ENCODE data around the gene C11orf68.

Gene C11orf68

DNA sequence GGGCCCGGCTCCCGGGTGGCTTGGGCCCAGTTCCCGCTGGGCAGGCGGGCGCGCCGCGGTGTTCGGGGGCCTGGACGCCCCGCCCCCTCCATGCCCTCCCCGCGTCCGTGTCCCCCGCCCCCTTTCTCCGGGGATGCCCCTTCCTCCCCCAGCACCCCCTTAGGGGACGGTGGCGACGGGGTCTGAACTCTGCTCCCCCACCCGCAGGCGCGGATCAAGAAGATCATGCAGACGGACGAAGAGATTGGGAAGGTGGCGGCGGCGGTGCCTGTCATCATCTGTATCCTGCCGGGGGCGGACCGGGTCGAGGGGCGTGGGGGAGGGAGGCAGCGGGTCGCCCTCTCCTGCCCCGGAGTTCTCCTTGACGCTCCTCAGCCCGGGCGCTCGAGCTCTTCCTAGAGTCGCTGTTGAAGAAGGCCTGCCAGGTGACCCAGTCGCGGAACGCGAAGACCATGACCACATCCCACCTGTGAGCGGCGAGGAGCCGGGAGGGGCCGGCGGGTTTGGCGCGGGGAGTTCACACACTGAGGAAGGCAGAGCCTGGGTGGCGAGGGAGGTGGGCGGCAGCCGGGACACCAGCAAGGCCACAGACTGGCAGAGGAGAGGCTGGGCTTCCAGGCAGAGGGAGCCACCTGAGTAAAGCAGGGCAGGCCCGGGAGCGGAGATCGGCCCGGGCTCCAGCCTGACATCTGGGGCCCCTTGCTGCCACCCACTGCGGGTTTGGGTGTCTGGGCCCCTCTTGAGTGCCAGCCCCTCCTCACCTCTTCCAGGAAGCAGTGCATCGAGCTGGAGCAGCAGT lies 910 bp upstream of the C11orf68 start:
- peak overlapping the region; percentile 60 for H3K9ac ChIP-seq (ENCODE audit: low read length)
- no peaks in the 10 kb centered on the region for H3K27me3 ChIP-seq (ENCODE audit: control insufficient read depth, insufficient read depth, low read length)
- H3K36me3 ChIP-seq (ENCODE audit: control insufficient read depth, insufficient read depth, low read length) = peaks cover 4% of the 10 kb centered on the region
- H3K4me3 ChIP-seq (ENCODE audit: low read length) = peak overlapping the region; percentile 31
- no peaks in the 10 kb centered on the region for H3K9me3 ChIP-seq (ENCODE audit: control insufficient read depth, low read length)
- peaks cover 42% of the 10 kb centered on the region for H3K4me1 ChIP-seq (ENCODE audit: control insufficient read depth, insufficient read depth, low read length)

DNA sequence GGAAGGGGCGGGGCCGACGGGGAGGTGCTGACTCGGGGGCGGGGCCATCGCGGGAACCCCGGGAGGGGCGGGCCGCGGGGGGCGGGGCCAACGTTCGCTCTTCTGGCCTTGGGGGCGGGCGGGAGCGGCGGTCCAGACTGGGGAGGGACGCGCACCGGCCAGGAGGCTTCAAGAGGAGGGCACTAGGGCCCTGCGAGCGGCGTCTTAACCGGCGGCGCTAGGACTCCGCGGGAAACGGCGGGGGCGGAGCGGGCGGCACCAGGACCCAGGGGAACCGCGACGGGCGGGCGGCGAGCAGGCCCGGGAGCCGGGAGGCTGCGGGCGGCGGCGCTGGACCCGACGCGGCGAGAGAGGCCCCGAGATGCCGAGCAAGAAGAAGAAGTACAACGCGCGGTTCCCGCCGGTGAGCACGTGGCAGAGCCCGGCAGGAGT lies 295 bp upstream of the C11orf68 start, which contains the start of gene DRAP1:
Gene DRAP1, plus strand, starts transcription at position 286 of the 432 bp plus-strand sequence. Its CDS starts 76 bp downstream, at position 362.
- no peaks in the 10 kb centered on the region for H3K9me3 ChIP-seq (ENCODE audit: control insufficient read depth, low read length)
- no peaks in the 10 kb centered on the region for H3K27me3 ChIP-seq (ENCODE audit: control insufficient read depth, insufficient read depth, low read length)
- H3K4me1 ChIP-seq (ENCODE audit: control insufficient read depth, insufficient read depth, low read length) = peaks cover 42% of the 10 kb centered on the region
- peak within 1 kb of the TSS; percentile 97 for H3K4me3 ChIP-seq (ENCODE audit: low read length)
- peak within 1 kb of the TSS; percentile 98 for H3K9ac ChIP-seq (ENCODE audit: low read length)
- peaks cover 4% of the 10 kb centered on the region for H3K36me3 ChIP-seq (ENCODE audit: control insufficient read depth, insufficient read depth, low read length)

DNA sequence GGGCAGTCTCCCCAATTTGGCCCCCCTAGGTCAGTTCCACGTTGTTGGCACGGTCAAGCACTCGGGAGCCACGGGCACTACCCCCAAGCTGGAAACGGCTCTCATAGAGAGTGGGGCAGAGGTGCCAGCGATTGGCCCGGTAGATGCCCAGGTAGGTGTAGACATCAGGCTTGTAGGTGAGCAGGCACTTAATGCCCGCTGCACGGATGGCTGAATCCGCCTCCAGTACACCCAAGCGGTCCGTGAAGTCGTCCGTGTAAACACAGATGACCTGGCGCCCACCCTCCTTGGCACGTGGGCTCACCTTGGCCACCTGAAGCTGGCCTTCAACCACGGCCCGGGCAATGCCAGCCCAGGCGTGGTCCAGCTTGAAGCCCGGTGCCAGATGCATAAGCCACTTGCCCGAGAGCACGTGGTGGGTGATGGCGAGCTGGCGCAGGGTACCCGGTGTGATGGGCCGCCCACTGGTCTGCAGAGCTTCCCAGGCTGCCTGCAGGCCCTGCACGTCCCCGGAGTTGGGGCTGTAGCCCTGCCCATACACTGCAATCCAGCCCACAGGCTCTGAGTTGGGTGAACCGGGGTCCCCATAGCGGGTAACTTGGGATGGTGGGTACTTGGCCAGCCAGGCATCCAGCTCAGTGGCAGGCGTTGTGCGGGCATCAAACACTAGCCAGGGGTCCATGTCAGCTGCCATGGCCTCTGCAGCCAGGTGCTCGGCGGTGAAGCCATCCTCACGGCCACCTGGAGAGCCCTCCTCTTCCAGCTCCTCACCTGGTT lies 1.2 kb downstream of the C11orf68 start:
- no peaks in the 10 kb centered on the region for H3K27me3 ChIP-seq (ENCODE audit: control insufficient read depth, insufficient read depth, low read length)

DNA sequence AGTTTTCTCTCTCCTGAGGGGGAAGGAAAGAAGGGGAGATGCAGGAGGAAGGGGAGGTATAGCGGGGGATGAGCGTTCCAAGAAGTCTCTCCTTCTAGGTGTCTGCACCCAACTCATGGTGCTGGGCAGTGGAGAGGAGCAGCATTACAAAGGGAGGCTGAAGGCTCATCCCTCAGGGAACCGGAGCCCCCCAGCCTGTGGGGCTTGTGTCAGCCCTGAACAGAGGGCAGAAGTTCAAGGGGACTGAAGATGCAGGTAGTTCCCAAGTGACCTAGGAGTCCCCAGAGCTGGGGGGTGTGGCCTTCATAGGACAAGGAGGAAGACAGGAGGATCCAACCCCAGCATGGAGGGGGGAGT lies 1.8 kb downstream of the C11orf68 start:
- Histone ChIP-seq H3K9ac (ENCODE audit: low read length) (no peak overlapping the region), H3K4me3 (ENCODE audit: low read length) (no peak overlapping the region), H3K36me3 (ENCODE audit: control insufficient read depth, insufficient read depth, low read length) (no peaks in the 10 kb centered on the region), H3K27me3 (ENCODE audit: control insufficient read depth, insufficient read depth, low read length) (no peaks in the 10 kb centered on the region), H3K4me1 (ENCODE audit: control insufficient read depth, insufficient read depth, low read length) (peaks cover 51% of the 10 kb centered on the region), H3K9me3 (ENCODE audit: control insufficient read depth, low read length) (no peaks in the 10 kb centered on the region)

More for the DNA sequence above, 1.2 kb downstream of the C11orf68 start:
- Histone ChIP-seq H3K9me3 (ENCODE audit: control insufficient read depth, low read length) (no peaks in the 10 kb centered on the region), H3K36me3 (ENCODE audit: control insufficient read depth, insufficient read depth, low read length) (peaks cover under 1% of the 10 kb centered on the region), H3K4me3 (ENCODE audit: low read length) (peak overlapping the region; percentile 97), H3K9ac (ENCODE audit: low read length) (peak overlapping the region; percentile 98), H3K4me1 (ENCODE audit: control insufficient read depth, insufficient read depth, low read length) (peaks cover 45% of the 10 kb centered on the region)

DNA sequence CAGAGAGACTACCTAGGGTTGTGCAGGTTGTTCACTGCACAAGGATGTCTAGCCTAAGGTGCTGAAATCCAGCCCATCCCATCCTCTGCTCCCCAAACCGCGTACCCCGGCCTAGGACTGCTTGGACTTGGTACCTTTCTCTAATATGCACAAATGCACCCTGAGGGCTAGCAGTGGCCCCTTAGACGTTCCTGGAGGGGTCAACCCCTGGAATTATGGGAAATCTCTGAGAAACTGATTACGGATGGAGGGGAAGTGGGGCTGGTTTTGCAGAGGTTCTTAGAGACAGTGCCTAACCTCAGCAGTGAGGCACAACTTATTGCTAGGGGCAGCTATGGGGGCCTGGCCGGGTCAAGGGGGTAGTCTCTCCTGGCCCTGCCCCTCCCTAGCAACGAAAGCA lies 2.5 kb downstream of the C11orf68 start:
- no peaks in the 10 kb centered on the region for H3K27me3 ChIP-seq (ENCODE audit: control insufficient read depth, insufficient read depth, low read length)
- no peak overlapping the region for H3K4me3 ChIP-seq (ENCODE audit: low read length)
- no peak overlapping the region for H3K9ac ChIP-seq (ENCODE audit: low read length)
- no peaks in the 10 kb centered on the region for H3K36me3 ChIP-seq (ENCODE audit: control insufficient read depth, insufficient read depth, low read length)
- no peaks in the 10 kb centered on the region for H3K9me3 ChIP-seq (ENCODE audit: control insufficient read depth, low read length)
- peaks cover 57% of the 10 kb centered on the region for H3K4me1 ChIP-seq (ENCODE audit: control insufficient read depth, insufficient read depth, low read length)

DNA sequence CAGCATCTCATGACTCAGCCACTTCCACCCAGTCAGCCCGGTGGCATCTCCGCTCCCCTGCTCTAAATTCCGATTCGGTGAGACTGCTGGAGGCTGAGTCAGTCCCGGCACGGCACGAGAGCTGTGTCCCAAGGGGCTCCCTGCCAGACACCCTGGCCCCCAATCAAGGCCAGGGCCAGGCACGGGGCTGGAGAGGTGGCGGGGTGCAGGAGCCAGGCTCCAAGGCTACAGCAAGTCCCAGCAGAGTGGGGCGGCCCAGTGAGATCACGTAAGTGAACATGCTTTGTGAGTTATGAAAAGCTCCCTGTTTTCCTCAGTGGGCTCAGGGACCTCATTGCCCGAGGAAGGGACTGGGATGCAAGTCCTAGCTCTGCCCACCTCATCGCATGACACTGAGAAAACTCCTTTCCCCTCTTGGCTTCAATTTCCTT lies 3.0 kb downstream of the C11orf68 start:
- H3K4me1 ChIP-seq (ENCODE audit: control insufficient read depth, insufficient read depth, low read length) = peaks cover 57% of the 10 kb centered on the region
- H3K4me3 ChIP-seq (ENCODE audit: low read length) = no peak overlapping the region
- no peaks in the 10 kb centered on the region for H3K27me3 ChIP-seq (ENCODE audit: control insufficient read depth, insufficient read depth, low read length)
- H3K9me3 ChIP-seq (ENCODE audit: control insufficient read depth, low read length) = no peaks in the 10 kb centered on the region
- H3K9ac ChIP-seq (ENCODE audit: low read length) = no peak overlapping the region
- no peaks in the 10 kb centered on the region for H3K36me3 ChIP-seq (ENCODE audit: control insufficient read depth, insufficient read depth, low read length)

DNA sequence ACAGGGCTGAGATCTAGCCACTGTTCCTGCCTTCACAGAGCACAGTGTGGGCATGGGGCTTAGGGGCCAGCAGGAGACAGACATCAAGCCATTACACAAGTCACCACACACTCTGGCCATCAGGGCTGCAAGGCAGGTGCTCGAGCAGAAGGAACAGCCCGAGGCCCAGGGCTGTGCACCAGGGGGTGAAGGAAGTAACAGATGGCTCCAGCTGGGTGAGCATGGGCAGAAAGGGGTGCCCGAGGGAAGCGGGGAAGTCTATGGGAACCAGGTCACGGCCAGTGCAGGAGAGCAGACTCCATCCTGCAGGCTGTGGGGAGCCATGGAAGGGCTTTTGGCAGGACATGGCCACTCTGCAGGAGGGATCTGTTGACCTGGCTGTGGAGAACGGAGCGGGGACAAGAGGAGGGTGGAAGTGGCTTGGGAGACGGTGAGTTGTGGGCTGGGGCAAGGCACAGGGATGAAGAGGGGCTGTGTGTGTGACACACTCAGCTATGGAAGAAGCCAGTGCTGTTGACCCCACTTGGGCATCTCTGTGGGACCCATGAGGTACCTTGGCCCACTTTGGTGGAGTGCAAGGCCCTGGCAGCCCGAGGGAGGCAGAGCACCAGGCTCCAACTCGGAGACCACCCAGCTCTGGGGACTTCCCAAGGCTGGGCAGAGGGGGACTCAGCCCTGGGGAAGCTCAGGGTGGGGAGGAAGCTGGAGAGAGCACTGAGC lies 3.6 kb downstream of the C11orf68 start:
- Histone ChIP-seq H3K4me1 (ENCODE audit: control insufficient read depth, insufficient read depth, low read length) (peaks cover 51% of the 10 kb centered on the region), H3K27me3 (ENCODE audit: control insufficient read depth, insufficient read depth, low read length) (no peaks in the 10 kb centered on the region), H3K4me3 (ENCODE audit: low read length) (no peak overlapping the region), H3K36me3 (ENCODE audit: control insufficient read depth, insufficient read depth, low read length) (no peaks in the 10 kb centered on the region), H3K9me3 (ENCODE audit: control insufficient read depth, low read length) (no peaks in the 10 kb centered on the region), H3K9ac (ENCODE audit: low read length) (no peak overlapping the region)

DNA sequence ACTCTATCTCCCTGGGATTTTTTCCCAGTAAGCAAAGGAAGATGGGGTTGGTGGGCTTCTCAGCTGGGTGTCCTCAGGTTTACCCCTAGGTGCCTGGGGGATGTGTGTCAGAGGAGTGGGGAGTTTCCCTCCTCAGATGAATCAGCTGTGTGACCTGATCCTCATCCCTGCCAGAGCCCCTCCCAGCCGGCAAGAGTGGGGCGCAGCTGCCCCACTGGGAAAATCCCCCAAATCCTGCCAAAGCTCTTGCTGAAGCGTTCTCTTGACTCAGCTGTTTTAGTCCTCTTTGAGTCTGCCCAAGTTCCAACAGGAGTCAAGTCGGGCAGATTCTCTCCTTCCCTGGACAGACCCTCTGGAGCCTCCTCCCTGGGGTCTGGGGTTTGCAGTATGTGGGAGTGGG lies 6.0 kb downstream of the C11orf68 start:
- H3K9ac ChIP-seq (ENCODE audit: low read length) = no peak overlapping the region
- H3K4me1 ChIP-seq (ENCODE audit: control insufficient read depth, insufficient read depth, low read length) = peaks cover 43% of the 10 kb centered on the region
- H3K36me3 ChIP-seq (ENCODE audit: control insufficient read depth, insufficient read depth, low read length) = no peaks in the 10 kb centered on the region
- H3K4me3 ChIP-seq (ENCODE audit: low read length) = no peak overlapping the region
- no peaks in the 10 kb centered on the region for H3K9me3 ChIP-seq (ENCODE audit: control insufficient read depth, low read length)
- peaks cover 3% of the 10 kb centered on the region for H3K27me3 ChIP-seq (ENCODE audit: control insufficient read depth, insufficient read depth, low read length)

DNA sequence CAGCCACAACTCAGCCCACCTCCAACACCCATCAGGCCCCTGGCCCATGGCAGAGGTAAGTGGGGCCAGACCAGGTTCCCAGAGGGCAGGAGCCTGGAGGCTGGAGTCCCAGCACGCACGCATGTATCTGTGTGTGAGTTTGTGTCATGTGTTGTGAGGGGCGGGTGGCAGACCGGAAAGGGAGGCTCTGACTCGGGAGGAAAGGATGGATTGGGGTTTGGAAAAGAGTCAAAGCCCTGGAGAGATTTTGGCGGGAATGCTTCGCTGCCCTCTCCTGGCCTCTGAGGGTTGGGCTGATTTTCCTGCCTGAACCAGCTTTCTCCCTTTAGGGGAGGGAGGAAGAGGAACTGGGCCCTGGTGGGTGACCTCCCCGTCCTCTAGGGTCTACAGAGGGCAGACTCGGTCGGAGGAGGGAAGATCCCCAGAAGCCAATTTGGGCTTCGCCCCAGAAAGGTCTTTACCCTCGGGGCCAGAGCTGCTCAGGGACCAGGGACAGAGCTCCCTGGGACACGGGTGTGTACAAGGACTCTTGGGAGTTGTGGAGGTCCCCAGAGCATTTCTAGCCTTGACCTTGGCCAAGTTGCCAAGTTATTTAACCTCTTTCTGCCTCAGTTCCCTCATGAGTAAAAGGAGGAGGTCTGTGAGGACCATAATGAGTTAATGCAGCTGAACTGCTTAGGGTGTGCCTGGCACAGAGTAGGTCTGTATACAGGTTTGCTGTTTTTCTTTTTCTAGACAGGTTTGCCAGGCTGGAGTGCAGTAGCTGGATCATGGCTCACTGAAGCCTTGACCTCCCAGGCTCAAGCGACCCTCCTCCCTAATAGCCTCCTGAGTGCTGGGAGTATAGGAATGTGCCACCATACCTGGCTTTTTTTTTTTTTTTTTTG lies 6.9 kb downstream of the C11orf68 start:
- Histone ChIP-seq H3K9me3 (ENCODE audit: control insufficient read depth, low read length) (no peaks in the 10 kb centered on the region), H3K36me3 (ENCODE audit: control insufficient read depth, insufficient read depth, low read length) (no peaks in the 10 kb centered on the region), H3K9ac (ENCODE audit: low read length) (peak overlapping the region; percentile 41), H3K27me3 (ENCODE audit: control insufficient read depth, insufficient read depth, low read length) (peaks cover 3% of the 10 kb centered on the region), H3K4me1 (ENCODE audit: control insufficient read depth, insufficient read depth, low read length) (peaks cover 34% of the 10 kb centered on the region), H3K4me3 (ENCODE audit: low read length) (no peak overlapping the region)

DNA sequence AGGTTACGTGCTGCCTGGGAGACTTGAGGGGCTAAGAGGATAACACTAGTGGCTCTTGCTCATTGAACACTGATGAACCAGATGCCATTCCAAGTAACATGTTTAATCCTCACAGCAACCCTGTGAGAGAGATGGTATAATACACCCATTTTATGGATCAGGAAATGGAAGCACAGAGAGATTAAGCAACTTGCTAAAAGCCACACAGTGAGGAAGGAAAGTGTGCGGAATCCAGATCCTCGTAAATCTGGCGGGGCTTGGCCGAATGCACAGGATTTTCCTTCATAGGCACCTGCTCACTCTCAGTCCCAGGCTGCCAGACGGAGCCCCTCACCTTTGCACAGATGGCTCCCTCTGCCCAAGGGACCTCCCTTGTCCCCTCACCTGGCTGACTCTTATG lies 11.0 kb downstream of the C11orf68 start:
- peaks cover 17% of the 10 kb centered on the region for H3K4me1 ChIP-seq (ENCODE audit: control insufficient read depth, insufficient read depth, low read length)
- no peak overlapping the region for H3K9ac ChIP-seq (ENCODE audit: low read length)
- no peak overlapping the region for H3K4me3 ChIP-seq (ENCODE audit: low read length)
- no peaks in the 10 kb centered on the region for H3K36me3 ChIP-seq (ENCODE audit: control insufficient read depth, insufficient read depth, low read length)
- no peaks in the 10 kb centered on the region for H3K9me3 ChIP-seq (ENCODE audit: control insufficient read depth, low read length)
- peaks cover 3% of the 10 kb centered on the region for H3K27me3 ChIP-seq (ENCODE audit: control insufficient read depth, insufficient read depth, low read length)

DNA sequence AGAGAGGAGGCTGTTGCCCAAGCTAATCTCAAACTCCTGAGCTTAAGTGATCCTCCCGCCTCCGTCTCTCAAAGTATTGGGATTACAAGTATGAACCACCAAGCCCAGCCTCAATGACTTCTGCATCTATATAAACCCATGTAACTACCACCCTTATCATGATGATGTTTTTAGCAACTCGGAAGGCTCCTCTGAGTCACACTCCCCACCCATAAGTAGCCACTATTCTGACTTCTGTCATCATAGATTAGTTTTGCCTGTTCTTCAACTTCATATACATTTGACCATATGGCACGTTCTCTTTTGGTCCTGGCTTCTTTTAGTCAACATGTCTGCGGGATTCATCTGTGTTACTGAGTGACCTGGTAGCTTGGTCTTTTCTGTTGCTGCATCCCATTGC lies 12.3 kb downstream of the C11orf68 start:
- no peaks in the 10 kb centered on the region for H3K36me3 ChIP-seq (ENCODE audit: control insufficient read depth, insufficient read depth, low read length)
- no peak overlapping the region for H3K9ac ChIP-seq (ENCODE audit: low read length)
- peaks cover 3% of the 10 kb centered on the region for H3K27me3 ChIP-seq (ENCODE audit: control insufficient read depth, insufficient read depth, low read length)

More for the DNA sequence above, 12.3 kb downstream of the C11orf68 start:
- no peaks in the 10 kb centered on the region for H3K9me3 ChIP-seq (ENCODE audit: control insufficient read depth, low read length)
- peaks cover 4% of the 10 kb centered on the region for H3K4me1 ChIP-seq (ENCODE audit: control insufficient read depth, insufficient read depth, low read length)
- no peak overlapping the region for H3K4me3 ChIP-seq (ENCODE audit: low read length)
